ENCODE measurements around the gene HOOK1. TPM values are rescaled to one million over a fixed set of nuclear protein-coding genes. Genes with fewer than 3 reads are reported as not detected.

HOOK1 gene
- total RNA-seq, 1 experiment from 2014 or later, result 33.8 TPM

DNA sequence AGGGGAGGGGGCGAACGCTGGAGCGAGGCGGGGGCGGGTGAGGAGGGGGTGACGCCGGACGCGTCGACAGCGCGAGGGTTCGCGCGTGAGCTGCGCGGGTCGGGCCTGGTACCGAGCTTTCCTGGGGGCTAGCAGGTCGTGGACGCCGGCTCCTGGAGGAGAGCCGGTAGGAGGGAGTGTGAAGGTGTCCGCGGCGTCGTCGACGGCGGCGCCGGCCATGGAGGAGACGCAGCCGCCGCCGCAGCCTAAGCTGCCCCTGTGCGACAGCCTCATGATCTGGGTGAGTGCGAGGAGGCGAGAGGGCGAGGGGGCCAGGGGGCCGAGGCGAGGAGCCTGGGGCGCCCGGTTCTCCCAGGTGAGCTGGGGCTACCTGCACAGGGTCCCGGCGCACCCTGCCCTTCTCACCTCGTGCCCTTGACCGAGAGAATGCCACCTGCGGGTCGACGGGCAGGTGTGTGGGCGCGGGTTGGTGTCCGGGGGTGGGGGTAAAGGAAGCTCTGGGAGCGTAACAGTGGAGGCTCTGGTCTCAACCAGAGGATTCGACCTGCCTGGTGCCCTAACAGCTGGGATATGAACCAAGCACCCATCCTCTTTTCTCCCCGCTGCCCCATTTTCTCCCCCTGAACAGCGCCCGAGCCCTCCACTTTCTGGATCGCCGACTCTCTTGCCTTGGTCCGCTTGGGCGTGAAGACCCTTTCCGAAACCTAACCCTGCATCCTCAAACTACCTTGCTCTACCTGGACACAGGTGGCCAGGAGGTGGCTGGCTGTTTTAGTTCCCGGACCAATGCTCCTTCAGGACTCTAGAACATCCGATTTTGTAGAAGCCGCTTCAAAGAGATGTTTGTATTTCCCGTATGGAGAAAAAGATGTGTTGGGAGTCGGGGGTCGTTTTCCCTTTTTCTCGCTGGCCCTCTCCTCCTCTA is at the start of gene HOOK1 (continued):
- TF ChIP-seq, protein P1, sequence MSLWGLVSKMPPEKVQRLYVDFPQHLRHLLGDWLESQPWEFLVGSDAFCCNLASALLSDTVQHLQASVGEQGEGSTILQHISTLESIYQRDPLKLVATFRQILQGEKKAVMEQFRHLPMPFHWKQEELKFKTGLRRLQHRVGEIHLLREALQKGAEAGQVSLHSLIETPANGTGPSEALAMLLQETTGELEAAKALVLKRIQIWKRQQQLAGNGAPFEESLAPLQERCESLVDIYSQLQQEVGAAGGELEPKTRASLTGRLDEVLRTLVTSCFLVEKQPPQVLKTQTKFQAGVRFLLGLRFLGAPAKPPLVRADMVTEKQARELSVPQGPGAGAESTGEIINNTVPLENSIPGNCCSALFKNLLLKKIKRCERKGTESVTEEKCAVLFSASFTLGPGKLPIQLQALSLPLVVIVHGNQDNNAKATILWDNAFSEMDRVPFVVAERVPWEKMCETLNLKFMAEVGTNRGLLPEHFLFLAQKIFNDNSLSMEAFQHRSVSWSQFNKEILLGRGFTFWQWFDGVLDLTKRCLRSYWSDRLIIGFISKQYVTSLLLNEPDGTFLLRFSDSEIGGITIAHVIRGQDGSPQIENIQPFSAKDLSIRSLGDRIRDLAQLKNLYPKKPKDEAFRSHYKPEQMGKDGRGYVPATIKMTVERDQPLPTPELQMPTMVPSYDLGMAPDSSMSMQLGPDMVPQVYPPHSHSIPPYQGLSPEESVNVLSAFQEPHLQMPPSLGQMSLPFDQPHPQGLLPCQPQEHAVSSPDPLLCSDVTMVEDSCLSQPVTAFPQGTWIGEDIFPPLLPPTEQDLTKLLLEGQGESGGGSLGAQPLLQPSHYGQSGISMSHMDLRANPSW (CRISPR knock-in tag; conservative IDR thresholded peaks at IDR 0.05; ENCODE audit: low read depth), result no peak
- peak; percentile 83 for TF ChIP-seq FOXP1 (CRISPR knock-in tag; IDR thresholded peaks at IDR 0.05; ENCODE audit: borderline replicate concordance)
- 0 out of 2 replicates have a peak, but pooled peaks have one; percentile 62 for TF ChIP-seq NR3C1 (CRISPR knock-in tag; conservative IDR thresholded peaks at IDR 0.05; ENCODE audit: low read depth)
- no peak for TF ChIP-seq GABPB1 (CRISPR knock-in tag; IDR thresholded peaks at IDR 0.05)
- 0 out of 2 replicates have a peak, but pooled peaks have one; percentile 51 for TF ChIP-seq NR2C2 (CRISPR knock-in tag; IDR thresholded peaks at IDR 0.05)
- TF ChIP-seq MXD4 (CRISPR knock-in tag; IDR thresholded peaks at IDR 0.05; ENCODE audit: borderline replicate concordance), result no peak
- TF ChIP-seq, protein P2, sequence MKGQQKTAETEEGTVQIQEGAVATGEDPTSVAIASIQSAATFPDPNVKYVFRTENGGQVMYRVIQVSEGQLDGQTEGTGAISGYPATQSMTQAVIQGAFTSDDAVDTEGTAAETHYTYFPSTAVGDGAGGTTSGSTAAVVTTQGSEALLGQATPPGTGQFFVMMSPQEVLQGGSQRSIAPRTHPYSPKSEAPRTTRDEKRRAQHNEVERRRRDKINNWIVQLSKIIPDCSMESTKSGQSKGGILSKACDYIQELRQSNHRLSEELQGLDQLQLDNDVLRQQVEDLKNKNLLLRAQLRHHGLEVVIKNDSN (CRISPR knock-in tag; IDR thresholded peaks at IDR 0.05), result peak; percentile 54
- no peak for TF ChIP-seq JAZF1 (CRISPR knock-in tag; IDR thresholded peaks at IDR 0.05)
- TF ChIP-seq AFF4 (CRISPR knock-in tag; IDR thresholded peaks at IDR 0.05; ENCODE audit: borderline replicate concordance), result 0 out of 2 replicates have a peak, but pooled peaks have one; percentile 25
- TF ChIP-seq SOX15 (CRISPR knock-in tag; IDR thresholded peaks at IDR 0.05), result no peak
- no peak for TF ChIP-seq FOXJ3 (CRISPR knock-in tag; IDR thresholded peaks at IDR 0.05; ENCODE audit: borderline replicate concordance)
- no peak for TF ChIP-seq ZNF671 (CRISPR knock-in tag; IDR thresholded peaks at IDR 0.05)
- no peak for TF ChIP-seq NR1H2 (CRISPR knock-in tag; IDR thresholded peaks at IDR 0.05)
- TF ChIP-seq, protein P3, sequence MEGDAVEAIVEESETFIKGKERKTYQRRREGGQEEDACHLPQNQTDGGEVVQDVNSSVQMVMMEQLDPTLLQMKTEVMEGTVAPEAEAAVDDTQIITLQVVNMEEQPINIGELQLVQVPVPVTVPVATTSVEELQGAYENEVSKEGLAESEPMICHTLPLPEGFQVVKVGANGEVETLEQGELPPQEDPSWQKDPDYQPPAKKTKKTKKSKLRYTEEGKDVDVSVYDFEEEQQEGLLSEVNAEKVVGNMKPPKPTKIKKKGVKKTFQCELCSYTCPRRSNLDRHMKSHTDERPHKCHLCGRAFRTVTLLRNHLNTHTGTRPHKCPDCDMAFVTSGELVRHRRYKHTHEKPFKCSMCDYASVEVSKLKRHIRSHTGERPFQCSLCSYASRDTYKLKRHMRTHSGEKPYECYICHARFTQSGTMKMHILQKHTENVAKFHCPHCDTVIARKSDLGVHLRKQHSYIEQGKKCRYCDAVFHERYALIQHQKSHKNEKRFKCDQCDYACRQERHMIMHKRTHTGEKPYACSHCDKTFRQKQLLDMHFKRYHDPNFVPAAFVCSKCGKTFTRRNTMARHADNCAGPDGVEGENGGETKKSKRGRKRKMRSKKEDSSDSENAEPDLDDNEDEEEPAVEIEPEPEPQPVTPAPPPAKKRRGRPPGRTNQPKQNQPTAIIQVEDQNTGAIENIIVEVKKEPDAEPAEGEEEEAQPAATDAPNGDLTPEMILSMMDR (IDR thresholded peaks at IDR 0.05), result no peak
- TF ChIP-seq ZNF512 (CRISPR knock-in tag; IDR thresholded peaks at IDR 0.05; ENCODE audit: borderline replicate concordance), result no peak
- peak; percentile 80 for TF ChIP-seq TEAD1 (CRISPR knock-in tag; IDR thresholded peaks at IDR 0.05)
- TF ChIP-seq ZNF396 (CRISPR knock-in tag; IDR thresholded peaks at IDR 0.05; ENCODE audit: borderline replicate concordance), result no peak
- TF ChIP-seq IRF2 (CRISPR knock-in tag; IDR thresholded peaks at IDR 0.05; ENCODE audit: borderline replicate concordance, low read depth), result no peak
- TF ChIP-seq GRHL2 (CRISPR knock-in tag; IDR thresholded peaks at IDR 0.05; ENCODE audit: insufficient replicate concordance, severe bottlenecking), result no peak
- 0 out of 2 replicates have a peak, but pooled peaks have one; percentile 22 for TF ChIP-seq FOXK1 (CRISPR knock-in tag; IDR thresholded peaks at IDR 0.05)
- no peak for TF ChIP-seq ZNF121 (CRISPR knock-in tag; IDR thresholded peaks at IDR 0.05)
- TF ChIP-seq HMGA2 (CRISPR knock-in tag; IDR thresholded peaks at IDR 0.05), result no peak
- peak; percentile 45; the same call in 1 of the 2 replicates for TF ChIP-seq JUN (CRISPR knock-in tag; IDR thresholded peaks at IDR 0.05)
- TF ChIP-seq E2F5 (CRISPR knock-in tag; IDR thresholded peaks at IDR 0.05), result 0 out of 2 replicates have a peak, but pooled peaks have one; percentile 37
- 0 out of 2 replicates have a peak, but pooled peaks have one; percentile 23 for TF ChIP-seq TEAD4 (CRISPR knock-in tag; IDR thresholded peaks at IDR 0.05)
